ENCODE data around the gene EP400.

EP400 gene

DNA sequence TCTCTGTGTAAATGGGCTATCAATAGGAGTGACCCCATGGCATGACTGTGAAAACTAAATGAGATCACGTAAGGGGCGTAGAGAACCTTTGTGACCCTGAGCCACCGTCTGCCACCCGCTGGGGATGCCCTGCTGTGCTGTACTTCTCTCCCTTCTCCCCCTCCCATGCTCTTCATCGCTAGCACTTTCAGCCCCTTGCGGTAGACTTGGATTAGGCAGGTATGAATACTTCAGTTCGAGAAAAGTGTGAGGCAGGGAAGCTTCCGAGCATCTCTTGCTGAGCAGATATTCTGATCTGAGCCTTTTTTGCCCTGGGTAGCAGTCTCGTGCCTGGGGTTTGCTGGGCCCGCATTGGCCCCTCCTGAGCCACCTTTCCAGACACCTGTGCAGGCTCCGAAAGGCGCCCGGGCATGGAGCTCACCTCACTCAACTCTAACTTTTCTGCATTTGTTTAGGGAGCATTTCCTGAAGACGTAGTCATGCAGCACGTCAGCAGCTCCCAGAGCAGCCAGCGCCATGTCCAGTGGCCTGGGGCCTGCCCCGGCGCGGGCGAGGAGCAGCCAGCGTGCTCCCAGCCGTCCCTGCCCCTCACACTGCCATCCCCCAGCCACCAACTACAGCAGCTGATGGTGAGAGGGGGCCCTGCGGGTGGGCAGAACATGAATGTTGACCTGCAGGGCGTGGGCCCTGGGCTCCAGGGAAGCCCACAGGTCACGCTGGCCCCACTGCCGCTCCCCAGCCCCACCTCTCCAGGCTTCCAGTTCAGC, 154.0 kb downstream of the EP400 start:
- DNase-seq (ENCODE audit: low read depth), result no peak
- TF ChIP-seq, protein P1, sequence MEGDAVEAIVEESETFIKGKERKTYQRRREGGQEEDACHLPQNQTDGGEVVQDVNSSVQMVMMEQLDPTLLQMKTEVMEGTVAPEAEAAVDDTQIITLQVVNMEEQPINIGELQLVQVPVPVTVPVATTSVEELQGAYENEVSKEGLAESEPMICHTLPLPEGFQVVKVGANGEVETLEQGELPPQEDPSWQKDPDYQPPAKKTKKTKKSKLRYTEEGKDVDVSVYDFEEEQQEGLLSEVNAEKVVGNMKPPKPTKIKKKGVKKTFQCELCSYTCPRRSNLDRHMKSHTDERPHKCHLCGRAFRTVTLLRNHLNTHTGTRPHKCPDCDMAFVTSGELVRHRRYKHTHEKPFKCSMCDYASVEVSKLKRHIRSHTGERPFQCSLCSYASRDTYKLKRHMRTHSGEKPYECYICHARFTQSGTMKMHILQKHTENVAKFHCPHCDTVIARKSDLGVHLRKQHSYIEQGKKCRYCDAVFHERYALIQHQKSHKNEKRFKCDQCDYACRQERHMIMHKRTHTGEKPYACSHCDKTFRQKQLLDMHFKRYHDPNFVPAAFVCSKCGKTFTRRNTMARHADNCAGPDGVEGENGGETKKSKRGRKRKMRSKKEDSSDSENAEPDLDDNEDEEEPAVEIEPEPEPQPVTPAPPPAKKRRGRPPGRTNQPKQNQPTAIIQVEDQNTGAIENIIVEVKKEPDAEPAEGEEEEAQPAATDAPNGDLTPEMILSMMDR (IDR thresholded peaks at IDR 0.05; ENCODE audit: insufficient read depth, low read depth, low read length, missing control alignments), result no peak
- no peak overlapping the region for H3K4me3 ChIP-seq (ENCODE audit: low read length)

GRCh38 chr12:132105467-132105866, 155.7 kb downstream of the EP400 start:
- TF ChIP-seq, protein P1 (IDR thresholded peaks at IDR 0.05; ENCODE audit: insufficient read depth, low read depth, low read length, missing control alignments), result no peak
- no peak overlapping the region for H3K4me3 ChIP-seq (ENCODE audit: low read length)
- no peak for DNase-seq (ENCODE audit: low read depth)

- H3K4me3 ChIP-seq (ENCODE audit: low read length), result no peak overlapping the region
- DNase-seq (ENCODE audit: low read depth), result no peak
- TF ChIP-seq, protein P1 (IDR thresholded peaks at IDR 0.05; ENCODE audit: insufficient read depth, low read depth, low read length, missing control alignments), result no peak
Observed at GRCh38 chr12:132106921-132107320, 157.2 kb downstream of the EP400 start.

- H3K4me3 ChIP-seq (ENCODE audit: low read length), result no peak overlapping the region
- no peak for DNase-seq (ENCODE audit: low read depth)
- TF ChIP-seq, protein P1 (IDR thresholded peaks at IDR 0.05; ENCODE audit: insufficient read depth, low read depth, low read length, missing control alignments), result no peak
Observed at GRCh38 chr12:132108211-132108832, 158.6 kb downstream of the EP400 start.

DNA sequence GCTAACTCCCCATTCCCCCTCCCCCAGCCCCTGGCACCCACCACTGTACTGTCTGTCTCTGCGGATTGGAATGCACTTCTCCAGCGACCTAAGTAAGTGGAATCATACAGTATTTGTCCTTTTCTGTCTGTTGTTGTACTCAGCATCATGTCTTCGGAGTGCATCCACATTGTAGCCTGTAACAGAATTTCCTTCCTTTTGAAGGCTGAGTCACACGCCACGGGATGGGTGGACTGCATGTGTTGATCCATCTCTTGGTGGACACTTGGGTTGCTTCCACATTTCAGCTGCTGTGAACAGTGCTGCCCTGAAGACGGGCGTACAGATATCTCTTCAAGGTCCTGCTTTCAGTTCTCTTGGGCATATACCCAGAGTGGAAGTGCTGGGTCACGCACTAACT, 160.0 kb downstream of the EP400 start:
- TF ChIP-seq, protein P1 (IDR thresholded peaks at IDR 0.05; ENCODE audit: insufficient read depth, low read depth, low read length, missing control alignments), result no peak
- no peak overlapping the region for H3K4me3 ChIP-seq (ENCODE audit: low read length)
- DNase-seq (ENCODE audit: low read depth), result no peak

- TF ChIP-seq, protein P1 (IDR thresholded peaks at IDR 0.05; ENCODE audit: insufficient read depth, low read depth, low read length, missing control alignments), result no peak
Observed at GRCh38 chr12:132110677-132111076, 160.9 kb downstream of the EP400 start.

More at GRCh38 chr12:132110677-132111076, 160.9 kb downstream of the EP400 start:
- no peak overlapping the region for H3K4me3 ChIP-seq (ENCODE audit: low read length)
- DNase-seq (ENCODE audit: low read depth), result no peak

Measured in epithelial cell of esophagus (primary cell).